ENCODE measurements around the gene SLX9.
"Not testable (repeated sequence)": the region's sequence is repeated elsewhere in the genome, so short reads cannot be mapped to it uniquely, and the experiment has no call there.

SLX9 gene

DNA sequence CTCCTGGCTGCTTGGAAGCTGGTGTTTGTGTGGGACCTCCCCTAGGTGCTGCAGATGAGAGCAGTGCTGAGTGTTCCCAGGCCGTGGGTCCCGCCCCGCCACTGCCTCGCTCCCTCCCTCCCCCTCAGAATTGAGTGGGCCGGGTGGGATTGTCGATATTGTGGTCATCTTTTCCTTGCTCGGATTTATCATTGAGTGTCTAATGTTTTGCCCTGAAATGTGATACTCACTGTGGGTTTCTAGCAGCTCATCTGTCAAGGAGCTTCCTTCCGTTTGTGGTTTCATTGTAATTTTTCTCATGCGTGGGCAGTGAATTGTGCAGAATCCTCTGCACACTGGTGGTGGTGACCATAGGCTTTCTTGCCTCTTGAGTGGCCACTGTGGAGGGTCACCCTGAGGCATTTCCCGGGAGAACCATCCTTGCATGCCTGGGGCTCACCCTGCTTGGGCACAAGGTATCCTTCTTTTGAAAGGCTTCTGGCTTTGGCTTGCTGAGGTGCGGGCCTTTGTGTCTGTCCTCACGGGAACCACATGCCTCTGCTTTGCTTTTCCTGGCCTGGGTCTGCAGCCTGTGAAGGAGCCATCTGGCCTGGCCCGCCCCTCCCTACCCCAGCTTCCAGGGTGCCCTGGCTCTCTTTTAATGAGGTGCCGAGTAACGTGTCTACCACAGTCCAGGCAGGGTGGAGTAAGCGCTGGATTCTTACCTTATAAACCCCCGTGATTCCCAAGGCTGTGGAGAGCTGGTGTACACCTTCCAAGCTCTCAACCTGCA is 25.6 kb downstream of the SLX9 start:
- no peak for DNase-seq

DNA sequence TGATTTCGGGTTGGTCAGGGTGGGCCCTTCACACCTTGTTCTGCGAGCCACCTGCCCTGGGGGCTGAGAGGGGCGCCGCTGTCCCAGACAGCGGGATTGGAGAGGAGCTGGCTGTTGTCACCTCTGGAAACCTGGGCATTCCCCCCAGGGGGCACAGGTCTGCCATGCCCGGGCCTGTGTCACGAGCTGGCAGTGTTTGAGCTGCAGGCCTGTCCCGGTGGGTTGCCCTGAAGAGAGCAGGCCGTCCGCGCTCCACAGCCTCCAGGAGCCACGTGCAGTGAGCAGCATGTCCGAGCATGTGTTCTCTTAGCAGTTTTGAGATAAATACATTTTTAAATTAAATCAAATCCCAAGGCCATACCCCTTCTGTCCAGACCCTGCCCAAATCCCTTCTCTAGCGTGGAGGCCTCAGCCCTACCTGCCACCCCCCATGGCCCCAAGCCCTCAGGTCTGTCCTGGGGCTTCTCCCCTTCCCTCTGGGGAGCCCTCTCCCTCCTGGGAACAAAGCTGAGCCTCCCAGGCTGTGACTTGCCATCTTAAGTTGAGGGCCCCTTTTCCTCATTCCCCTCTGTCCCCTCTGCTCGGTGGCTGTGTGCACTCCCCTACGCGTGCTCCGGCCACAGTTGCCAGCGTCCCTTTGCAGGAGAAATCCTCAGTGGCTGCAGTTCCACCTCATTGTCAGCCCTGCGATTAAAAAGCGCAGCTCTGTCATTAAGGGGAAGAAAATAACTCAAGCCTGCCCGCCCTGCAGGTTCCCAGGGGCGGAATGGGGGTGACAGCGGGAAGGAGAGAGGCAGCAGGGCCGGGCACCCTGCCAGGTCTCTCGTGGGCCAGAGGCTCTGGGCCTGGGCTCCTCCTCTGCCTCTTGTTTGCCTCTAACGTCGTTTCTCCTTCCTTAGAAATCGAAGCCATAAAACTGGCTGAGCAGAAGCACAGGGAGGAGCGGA is 26.6 kb downstream of the SLX9 start:
- peak; percentile 42 for DNase-seq

DNA sequence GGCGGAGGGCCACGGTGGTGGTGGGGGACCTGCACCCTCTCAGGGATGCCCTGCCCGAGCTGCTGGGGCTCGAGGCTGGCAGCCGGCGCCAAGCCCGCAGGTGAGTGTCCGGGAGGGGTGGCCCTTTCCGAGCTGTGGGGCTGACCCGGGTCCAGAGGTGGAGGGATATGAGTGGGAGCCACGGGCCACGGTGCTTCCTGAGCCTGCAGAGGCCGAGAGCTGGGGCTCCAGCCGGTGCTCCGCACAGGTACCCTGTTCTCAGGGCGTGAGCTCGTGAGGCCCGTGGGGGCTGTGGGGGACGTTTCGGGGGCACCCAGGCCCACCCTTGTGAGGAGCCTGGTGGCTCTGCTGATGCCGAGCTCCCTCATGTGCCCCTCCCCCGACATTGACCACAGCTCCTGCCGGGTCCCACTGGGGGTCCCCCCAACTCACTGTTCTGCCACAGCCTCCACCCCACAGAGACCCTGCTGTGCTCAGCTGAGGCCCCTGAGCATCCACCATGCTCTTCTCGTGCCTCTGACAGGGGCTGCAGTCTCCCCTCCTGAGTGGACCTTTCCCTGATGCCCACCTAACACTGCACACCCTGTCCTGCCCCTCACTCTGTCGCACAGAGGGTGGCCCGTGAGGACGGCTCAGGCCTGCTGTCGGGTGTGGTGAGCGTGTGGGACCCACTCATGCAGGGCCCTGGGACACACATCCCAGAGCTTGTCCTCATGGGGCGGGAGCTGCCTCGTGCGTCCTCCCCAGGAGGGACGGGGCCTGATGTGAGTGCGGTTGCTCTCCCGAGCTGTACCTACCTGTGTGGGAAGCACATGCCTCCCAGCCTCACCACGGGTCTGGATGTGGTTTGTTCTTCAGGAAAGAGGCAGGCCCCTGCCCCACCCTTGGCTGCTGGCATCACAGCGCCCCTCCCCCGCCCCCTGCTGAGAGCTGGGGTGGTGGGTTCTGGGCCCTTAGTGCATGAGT is 27.5 kb downstream of the SLX9 start:
- DNase-seq: no peak

DNA sequence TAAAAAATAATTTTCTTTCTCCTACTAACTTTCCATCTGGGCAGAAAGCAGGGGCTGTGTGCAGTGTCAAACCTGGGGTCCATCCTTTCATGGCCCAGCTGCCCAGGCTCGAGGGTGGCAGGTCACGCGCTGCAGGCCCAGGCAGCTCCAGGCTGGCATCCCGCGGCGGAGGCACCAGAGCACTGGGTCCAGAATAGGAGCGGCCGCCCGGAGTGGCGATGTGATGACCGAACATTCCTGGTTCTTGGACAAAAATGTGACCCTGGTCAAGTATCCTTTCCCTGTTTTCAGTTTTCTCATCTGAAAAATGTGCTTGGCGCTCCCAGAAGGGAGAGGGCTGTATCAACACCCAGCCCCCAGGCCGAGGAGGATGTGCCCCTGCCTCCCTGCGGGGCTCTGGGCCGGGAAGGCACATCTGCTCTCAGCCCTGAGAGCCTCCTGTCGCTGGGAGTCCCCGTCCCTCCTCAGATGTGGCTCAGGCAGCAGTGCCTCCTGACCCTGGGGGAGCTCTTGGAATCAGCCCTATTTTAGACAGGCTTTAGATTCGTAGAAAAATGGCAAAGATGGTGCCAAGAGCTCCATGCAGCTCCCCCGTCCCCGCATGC is 29.3 kb downstream of the SLX9 start:
- peak; percentile 57 for DNase-seq

DNA sequence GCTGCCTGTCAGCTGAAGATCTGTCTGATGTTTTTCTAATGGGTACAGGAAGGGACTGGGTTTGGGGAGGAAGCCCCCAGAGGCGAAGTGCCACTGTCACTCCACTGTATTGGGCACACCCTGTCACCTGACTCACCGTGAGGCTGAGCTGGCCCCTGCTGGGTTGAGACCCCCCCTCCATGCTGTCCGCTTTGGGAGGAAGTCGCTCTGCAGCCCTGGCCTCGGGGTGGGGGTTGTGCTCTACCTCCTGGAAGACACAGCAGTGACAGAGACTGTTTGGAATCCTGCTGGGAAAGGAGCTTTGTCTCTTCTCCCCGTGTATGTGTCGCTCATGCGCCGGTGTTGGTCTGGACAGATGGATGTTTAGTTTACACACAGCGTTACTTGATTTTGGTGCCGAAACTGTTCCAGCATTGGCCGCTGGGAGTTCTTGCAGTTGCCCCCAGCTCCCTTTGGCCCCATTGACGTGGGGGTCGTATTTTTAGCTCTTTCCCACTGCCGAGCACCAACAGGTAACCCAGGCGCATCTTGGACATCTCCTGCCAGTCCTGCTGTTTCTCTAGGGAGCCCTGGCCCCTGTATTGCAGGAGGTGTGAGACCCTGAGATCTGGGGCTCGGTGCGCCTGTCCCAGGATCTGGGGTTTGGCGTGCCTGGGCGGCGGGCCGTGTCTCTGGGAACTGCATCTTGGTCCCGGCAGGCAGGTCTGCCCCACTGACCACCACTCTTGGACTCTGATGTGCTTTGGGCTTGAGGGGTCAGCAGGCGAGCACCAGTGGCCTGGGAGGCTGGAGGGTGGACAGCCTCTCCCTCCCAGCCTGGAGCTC is 30.3 kb downstream of the SLX9 start:
- peak; percentile 80 for DNase-seq

DNA sequence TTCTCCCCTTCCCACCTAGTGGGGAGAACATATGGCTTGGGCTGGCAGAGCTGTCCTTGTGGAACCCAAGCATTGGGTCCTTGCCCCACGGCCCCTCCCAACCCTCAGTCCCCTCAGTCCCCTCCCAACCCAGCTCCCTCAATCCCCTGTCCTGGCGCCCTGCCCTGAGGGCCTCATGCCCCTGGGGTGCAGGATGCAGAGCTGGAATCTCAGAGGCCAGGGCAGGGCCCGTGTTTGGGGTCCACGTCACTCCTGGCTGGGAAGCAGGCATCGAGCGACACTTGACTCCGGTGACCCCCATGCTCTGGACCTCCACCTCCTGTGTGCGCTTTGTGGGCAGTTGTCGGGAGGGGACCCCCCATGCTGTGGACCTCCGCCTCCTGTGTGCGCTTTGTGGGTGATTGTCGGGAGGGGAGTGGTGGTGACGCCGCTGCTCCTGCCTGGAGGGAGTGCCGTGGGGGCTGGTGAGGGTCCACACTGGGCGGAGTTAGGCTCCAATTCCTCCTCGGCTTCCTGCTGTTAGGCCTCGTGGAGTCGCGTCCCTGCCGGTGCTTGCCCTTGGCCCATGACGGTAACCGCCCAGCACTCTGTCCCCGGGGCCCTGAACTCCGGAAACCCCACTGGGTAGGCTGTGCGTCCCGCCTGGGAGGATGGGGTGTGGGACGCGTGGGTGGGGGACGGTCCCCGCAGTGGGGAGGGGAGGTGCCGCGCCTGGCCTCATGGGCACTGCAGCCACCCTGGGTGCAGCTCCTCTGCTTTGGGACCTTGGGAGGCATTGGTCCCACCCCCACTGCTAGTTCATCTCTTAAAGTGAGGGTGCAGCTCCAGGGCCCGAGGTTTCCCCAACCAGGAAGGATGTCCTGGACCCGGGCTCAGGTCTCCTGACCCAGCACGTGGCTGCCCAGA is 31.2 kb downstream of the SLX9 start:
- no peak for DNase-seq

DNA sequence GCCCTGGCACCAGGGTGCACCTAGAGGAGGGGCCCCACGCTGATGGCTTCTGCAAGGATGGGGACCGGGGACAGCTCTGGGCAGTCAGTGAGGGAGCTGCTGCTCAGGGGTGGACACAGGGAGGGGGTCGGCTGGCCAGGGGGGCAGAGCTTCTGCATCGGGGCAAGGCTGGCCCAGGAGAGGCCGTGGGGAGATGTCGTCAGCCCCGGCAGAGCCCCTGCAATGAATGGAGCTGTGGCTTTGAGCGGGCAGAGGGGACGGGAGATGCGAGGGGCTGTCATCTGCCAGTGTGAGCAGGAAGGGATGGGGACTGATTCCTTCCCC is 31.8 kb downstream of the SLX9 start:
- no peak for DNase-seq

DNA sequence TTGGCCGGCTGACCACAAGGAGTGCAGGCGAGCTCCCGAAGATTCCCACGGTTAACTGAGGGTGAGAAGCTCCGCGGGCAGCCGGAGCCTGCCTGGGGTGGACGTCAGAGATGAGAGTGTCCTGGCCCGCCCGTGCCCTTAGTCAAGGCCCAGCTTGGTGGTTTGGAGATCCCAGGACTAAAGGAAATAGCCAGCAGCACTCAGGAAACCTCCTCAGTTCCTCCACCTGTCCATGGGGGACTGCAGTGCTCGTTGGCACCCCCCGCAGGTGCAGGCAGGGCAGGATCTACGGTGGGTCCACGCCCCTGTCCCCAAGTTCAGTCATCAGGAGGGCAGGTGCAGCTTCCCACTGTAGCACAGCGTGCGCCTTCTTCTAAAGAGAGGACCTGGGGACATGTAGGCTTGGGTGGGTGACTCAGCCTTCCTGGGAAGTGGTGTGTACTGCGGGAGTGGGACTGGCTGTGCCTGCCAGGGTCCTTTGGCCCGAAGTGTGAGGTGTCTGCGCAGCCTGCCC is 32.5 kb downstream of the SLX9 start:
- DNase-seq: no peak

DNA sequence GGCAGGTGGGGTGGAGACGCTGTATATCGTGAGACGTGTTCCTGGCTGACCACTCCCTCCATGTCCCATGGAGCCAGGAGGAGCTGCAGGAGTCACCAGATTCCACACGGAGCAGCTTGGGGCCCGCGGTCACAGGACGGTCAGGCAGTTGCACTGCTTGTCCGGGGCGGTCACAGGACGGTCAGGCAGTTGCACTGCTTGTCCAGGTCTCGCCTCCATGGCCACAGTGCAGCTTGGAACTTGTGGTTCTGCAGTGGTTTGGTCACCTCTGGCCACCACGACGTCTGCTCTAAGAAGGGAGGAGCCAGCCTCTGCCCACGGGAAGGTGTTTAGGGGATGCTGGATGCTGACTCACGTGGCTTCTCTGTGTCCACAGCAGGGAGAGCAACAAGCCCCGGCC is 33.0 kb downstream of the SLX9 start:
- DNase-seq: no peak

DNA sequence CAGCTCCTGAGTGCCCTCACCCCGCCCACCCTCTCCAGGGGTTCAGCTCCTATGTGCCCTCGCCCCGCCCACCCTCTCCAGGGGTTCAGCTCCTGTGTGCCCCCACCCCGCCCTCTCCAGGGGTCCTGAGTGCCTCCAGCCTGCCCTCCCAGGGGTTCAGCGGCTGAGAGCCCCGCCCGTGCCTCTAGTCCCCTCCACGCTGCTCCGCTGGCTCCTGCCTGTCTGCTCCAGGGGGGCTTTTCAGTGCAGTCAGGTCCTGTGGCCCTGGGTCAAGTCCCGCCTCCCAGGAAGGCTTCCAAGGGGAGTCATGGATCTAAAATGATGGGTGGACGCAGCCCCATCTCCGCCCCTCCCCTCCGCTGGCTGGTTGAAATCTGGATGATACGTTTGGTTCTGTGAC is 33.8 kb downstream of the SLX9 start:
- DNase-seq: no peak

DNA sequence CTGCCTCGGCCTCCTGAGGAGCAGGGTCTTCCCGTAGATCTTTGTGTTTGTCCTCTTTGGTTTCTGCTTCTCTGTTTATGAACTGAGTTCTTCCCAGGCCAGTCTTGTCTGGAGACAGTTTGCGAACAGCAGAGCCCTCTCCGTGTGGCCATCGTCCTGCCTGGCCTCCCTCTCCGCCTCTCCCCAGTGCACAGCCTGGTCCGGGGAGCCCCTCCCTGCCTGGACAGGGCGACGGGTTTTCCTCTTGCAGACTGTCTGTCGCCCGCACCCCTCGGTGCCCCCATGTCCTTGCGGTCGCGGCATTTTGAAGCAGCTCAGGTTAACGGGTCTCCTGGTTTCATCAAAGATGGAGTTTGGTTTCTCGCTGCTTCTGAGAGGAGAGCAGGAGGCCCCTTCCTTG is 34.8 kb downstream of the SLX9 start:
- no peak for DNase-seq

DNA sequence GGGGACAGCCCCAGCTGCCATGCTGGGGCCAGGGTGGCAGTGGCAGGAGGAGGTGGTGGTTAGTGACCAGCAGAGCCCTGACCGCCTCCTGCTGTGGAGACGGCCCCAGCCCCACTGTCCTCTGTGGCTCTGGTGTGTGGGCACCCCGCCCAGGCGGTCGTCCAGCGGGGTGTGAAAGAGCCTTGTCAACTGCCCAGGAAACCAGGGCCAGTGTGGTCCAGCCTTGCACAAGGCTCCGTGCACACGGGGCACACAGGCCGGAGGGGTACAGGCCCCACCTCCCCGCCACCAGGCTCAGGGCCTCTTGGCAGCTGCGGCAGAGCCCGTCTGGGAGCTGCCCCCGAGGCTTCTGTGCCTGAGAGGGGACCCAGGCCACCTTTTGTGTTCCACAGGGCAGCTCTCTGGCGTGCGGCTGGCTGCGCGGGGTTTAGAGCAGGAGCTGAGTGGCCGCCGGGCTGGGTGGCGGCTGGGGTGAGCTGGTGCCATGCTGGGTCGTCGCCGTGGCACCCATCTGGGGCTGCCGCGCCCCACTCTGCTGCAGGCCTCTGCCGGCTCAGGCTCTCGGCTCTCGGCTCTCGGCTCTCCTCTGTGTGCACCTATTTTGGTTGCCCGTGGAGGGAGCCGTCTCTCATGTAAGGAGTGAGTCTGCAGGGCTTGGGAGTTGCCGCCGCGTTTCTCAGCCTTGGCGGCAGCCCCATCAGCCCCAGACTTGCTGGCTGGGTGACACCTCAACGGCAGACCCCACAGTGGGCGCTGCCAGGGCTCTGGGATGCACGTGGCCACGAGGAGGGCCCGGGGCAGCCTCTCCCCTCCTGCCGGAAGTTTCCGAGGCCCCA is 36.1 kb downstream of the SLX9 start:
- no peak for DNase-seq

DNA sequence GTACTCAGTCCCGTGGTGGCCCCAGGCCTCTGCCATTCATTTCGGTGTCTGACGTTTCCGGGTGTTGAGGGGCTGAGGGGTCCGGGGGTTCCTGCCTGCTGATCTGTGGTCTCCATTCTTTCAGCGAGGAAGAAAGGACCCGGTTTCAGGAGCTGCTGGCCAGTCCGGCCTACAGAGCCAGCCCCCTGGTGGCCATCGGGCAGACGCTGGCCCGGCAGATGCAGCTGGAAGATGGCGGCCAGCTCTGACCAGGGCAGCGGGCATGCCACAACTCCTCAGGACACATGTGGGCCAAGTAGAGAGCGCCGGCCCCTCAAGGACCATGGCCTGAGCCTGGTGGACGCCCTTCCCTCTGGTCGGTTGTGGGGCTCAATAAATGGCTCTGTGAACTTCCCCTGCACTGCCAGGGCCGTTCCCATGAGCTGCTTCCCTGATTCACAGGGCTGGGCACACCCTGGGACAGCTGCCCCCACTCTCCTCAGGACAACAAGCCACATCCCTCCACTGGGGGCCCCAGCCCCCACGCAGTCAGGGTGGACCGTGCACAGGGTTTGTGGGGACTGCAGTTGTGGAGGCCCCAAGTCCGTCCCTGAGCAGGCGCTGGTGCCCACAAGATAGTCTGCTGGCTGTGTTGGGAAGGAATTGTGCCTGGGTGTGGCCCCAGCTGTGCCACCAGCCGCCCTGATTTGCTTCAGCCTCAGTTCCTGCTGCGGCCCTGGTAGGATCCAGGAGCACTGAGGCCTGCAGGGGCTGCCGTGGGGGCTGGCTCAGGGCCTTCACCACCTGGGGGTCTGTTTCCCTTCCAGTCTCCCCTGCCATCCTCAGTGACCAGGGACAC is 36.9 kb downstream of the SLX9 start:
- not testable (repeated sequence) for DNase-seq

DNA sequence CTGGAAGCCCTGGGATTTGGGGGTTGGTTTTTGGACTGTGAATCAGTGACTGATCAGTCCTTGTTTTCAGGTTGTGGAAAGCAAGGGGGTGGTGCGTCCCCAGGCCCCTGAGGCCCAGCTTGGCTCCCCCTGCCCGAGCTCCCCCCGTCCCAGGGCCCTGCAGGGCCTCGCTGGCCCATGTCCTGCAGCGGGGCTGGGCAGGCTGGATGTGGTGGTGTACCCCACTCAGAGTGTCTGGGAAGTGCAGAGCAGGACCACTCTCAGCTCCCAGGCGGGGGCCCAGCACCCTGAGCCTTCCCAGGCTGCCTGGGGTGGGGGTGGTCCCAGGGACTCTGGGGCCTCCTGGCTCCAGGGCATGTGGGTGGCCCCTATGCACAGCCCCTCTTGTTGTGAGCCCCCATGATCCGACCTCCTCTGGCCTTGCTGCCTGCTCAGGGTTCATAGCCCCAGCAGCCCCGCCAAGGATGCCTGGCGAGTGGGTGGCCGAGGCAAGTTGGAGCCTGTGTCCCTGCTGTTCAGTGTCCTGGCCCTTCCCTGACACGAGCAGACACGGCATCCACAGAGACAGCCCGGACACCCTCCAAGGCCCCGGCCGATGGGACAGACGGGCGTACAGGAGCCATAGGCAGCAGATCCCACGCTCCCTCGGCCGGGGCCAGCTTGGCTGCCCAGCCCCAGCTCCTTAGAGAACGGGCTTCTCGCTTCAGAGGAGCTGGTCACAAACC is 37.9 kb downstream of the SLX9 start:
- DNase-seq: no peak

DNA sequence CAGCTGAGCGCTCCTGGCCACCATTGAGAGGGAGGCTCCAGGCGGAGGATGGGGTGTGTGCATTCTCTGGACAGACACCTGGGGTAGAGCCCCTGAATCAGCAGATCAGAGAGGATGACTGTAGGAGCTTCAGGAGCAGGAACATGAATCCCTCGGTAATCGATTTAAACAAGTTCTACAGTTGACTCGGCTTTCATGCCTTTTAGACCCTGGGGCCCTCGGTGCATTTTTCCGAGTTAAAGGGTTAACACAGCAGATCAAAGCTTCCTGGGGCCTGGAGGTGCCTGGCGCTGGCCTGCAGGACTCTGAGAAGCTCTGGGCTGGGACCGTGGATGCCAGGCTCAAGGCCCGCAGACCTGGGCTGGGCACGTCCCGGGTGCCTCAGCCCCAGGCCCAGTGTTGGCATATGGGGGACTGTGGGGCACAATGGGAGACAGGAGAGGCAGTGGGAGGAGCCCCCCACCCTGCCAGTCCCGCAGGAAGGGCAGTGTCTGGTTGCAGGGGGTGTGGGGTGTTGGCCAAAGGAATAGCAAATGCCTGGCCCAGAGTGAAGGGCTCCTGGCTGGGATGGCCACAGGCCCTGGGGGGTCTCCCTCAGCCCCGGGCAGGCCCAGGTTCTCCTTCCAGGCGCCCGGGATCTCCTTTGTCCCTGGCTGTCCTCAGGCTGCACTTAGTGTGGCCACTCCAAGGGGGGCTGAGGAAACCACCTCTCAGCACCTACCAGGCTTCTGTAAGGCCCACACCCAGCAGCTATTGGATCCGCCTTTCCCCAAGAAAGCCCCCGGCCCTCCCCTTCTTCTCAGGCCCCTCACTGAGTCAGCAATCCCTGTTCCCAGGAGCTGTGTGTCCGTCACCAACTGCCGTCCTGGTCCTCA is 40.1 kb downstream of the SLX9 start:
- DNase-seq: peak; percentile 24

Measured in eye (tissue), 1 donor.